HS-27A (cell line): ENCODE data around the gene SHANK2.

ENCODE experiments used
- DNase-seq: peaks from one replicate; pipeline ENCODE4 v3.0.0-alpha.2; 2012; ENCODE audit warnings: low read depth, missing footprints

Gene SHANK2

GRCh38 chr11:71222318-71223080 is 29.9 kb downstream of the SHANK2 start:
- DNase-seq: no peak

DNA sequence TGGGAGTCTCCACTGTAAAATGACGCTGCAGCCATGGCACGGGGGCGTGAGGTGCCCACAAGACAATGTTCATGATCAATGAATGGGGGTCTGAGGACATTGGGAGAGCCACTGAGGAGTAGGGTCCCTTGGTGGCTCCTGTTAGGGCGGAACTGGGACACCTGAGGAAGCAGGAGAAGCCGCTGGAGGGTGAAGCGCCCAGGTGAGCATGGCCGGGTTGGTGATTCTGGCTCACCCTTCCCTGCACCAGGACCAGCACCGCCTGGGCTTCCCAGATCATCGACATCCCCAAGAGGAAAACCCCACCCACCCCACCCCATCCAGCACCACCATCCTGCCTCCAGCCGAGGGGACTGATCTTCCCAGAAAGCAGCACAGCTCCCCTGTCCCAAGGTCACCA is 30.6 kb downstream of the SHANK2 start:
- DNase-seq: no peak

- DNase-seq: no peak
Observed at GRCh38 chr11:71221201-71221600, 31.2 kb downstream of the SHANK2 start.

DNA sequence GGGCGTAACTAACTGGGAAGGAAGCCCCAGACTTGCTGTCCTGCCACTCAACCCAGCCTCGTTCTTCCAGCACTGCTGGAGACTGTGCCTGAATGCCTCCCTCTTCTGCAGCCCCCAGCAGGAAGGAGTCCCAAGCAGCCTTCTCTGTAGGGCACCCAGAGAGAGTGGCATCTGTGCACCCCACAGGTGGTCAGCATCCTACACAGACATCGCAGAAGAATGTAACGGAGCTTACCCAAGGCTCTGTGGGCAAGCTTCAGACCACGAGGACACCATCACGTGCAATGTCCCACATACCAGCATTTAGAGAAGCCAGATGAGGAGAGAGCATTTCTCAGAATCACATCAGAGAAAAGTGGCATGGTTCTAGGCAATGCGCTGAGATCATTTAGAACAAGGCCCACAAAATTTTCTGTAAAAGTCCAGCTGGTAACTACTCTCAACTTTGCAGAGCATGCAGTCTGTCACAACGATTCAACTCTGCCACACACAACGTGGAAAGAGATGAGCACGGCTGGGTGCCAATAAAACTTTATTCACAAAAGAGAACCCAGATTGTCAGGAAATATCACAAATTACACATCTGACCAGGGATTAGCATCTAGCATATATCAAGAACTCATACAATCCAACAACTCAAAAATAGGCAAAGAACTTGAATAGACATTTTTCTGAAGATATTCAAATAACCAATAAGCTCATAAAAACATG is 33.4 kb downstream of the SHANK2 start:
- no peak for DNase-seq

DNA sequence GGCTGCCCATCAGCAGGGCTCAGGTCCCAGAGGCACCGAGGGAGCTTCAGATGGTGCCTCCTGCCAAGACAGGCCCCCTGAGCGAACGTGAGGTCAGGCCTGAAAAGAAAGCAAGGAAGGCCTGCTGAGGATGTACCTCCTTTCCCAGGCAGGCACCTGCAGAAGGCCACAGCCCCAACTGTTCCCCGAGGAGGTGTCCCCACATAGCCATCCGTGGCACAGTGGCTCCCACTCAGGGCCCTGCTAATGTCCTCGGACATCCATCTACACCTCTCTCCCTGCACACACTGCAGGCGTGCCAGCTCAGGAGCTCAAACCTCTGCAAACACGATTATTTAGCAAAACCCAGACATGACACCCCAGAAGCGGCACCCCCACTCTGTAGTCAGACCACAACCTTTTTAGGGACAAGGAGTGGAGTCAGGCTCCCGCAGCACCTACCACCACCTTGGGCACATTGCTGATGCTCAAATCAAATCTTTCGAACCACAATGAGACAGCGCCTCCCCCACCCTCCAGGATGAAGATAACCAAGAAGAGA is 36.9 kb downstream of the SHANK2 start:
- DNase-seq: no peak

DNA sequence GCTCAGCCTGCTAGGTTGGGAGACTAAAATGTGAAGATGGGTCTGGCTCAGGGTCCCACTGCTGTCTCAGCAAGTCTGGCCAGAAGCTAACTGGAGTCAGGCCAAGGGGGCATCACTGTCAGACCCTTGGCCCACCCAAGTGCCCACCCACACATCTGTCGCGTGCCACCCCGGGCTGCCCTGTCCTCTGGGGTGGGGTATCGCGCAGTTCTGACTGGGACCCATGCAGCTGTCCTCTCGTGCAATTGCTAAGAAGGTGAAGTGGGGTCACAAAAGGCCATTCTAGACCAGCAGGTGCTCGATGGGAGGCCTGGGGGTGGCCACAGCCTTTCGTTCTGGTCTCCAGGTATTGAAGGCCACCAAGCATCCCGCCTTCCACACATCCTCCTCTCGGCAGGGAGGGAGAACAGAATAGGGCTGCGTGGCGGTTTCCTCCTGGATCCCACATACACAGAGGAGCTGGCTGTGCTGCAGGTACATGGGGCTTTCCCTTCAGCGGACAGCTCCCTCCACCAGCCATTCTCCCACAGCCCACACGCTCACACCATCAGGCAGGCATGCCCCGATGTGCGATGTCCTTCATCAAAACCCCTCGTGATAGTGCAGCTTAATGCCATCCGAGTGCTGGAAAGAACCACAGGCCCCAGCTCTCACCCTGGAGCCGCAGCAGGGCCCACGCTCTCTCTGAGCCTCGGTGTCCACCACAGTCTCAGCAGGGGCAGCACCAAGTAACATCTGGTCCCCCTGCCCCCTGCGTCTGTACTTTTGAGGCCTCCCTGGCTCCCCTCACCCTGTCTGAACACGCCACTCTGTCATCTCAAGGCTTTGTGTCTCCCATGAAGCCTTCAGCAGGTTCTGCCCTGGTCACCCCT is 37.6 kb downstream of the SHANK2 start:
- no peak for DNase-seq

- DNase-seq: no peak
Observed at GRCh38 chr11:71213696-71214552, 38.5 kb downstream of the SHANK2 start.

DNA sequence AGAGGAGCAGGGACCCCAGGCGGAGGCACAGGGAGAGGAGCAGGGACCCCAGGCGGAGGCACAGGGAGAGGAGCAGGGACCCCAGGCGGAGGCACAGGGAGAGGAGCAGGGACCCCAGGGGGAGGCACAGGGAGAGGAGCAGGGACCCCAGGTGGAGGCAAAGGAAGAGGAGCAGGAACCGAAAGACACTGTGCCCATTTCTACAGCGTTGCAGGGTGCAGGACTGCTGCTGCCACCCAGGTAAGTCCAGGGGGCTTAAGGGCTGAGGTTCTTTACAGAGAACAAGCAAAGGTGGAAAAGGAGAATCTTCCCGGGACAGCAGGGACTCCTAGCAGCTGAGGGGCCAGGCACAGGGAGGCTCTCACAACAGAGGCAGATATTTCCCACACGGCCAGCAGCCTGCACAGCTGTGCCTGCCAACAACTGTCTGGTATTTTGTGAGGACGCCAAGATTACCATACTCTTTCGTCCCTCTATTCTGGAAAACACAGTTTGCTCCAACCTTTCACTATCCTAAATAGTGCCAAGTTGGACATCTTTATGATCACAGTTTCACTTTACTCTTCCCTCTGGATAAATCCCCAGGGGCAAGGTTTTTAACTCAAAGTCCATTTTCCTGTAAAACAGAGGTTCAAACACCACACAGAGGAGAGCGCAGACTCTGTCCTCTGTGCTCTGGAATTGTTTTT is 39.4 kb downstream of the SHANK2 start:
- DNase-seq: no peak

DNA sequence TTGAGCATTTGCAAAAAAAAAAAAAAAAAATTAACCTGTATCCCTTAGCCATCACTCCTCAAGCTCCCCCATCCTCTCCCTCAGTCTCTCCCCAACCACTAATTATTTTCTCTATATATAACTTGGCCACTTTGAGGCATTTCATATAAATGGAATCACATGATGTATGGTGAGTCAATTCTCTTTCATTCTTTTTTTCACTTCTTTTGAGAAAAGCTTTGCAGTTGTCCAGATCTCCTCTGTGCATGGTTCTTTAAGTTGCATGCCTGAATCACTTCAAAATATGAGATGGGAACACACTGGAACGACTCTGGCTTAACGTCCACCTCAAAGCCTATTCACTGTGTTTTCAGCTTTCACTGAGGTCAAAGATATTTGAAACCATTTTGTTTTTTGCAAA is 40.7 kb downstream of the SHANK2 start:
- DNase-seq: no peak

- no peak for DNase-seq
Observed at GRCh38 chr11:71210861-71211260, 41.5 kb downstream of the SHANK2 start.

- DNase-seq: no peak
Observed at GRCh38 chr11:71209656-71210055, 42.7 kb downstream of the SHANK2 start.

DNA sequence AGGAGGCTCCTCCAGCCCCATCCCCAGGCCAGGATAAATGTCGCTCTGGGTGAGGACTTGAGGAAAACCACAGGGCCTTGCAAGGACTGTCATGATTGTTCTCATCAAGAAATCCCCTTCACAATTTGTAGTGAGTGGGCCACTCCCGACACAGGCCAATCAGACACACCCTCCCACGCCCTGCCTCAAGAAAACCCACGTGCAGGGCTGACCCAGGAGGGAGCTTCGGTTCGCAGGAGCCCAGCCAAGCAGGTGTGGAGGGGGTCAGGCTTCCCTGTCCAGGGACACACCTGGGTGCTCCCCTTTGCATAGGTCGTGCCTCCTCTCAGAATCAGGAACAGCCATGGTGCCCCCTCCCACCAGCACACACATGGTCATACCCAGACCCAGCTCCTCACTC is 43.2 kb downstream of the SHANK2 start:
- no peak for DNase-seq

GRCh38 chr11:71208011-71208774 is 44.2 kb downstream of the SHANK2 start:
- no peak for DNase-seq

GRCh38 chr11:71207563-71207962 is 44.8 kb downstream of the SHANK2 start:
- DNase-seq: no peak

- DNase-seq: no peak
Observed at GRCh38 chr11:71206186-71206585, 46.2 kb downstream of the SHANK2 start.

DNA sequence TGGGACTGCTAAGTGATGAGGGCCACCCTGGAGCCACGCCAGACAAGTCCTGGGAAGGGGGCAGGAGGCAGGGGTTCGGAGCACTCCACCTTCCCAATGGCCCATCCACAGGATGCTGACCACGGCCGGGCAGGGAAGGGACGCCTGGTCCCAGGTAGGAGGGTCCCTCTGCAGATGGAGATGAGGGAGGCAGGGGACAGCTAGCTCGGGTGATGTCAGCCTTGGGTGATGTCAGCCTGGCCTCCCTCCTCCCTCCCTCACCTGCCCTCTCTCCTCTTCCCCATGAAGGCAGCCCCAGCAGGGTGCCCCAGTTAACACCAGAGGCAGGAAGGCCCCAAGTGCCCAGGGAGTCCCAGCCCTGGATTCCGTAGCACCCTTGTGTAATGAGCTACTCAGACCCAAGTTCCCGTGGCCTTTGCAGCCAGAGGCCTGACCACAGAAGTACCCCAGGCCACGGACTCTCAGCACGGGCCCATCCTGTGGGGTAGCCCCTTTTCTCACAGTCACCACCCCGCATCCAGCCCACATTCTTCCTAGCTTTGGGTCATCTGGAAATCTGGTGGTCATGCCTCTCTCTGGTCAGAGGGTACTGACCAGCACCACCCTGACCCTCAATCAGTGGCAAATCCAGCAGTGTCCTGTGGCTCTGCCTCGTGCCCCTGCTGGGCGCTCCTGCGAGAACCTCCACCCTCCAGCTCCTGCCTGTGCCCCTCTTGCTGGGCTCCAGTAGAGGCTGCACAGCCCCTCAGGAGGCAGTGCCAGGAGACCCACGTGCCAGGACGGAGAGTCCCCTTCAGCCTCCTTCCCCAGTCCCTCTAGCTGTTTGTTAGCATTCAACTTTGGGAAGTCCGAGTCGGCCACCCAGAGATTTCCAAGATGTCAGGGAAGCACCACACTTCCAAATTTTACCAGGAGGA is 47.4 kb downstream of the SHANK2 start:
- no peak for DNase-seq

GRCh38 chr11:71204294-71204693 is 48.1 kb downstream of the SHANK2 start:
- DNase-seq: no peak

GRCh38 chr11:71203681-71204080 is 48.7 kb downstream of the SHANK2 start:
- no peak for DNase-seq

DNA sequence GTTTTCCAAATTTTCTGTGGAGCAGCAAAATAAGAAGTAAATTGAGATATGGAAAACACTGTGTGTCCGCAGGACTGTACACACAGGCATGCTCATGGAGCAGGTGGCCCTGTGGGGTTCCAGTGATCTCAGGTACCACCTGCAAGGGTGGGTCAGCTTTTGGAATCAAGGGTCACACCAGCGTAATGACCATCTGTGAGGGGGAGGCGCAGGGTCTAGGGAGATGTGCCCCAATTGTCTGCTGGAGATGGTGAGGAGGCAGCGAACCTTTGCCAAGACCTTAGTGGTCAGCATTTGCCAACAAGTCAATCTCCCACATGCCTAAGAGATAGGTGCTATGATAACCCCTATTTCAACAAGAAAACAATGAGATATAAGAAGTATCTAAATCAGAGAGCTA is 49.4 kb downstream of the SHANK2 start:
- DNase-seq: no peak
